BLaER1 treated with 17β-estradiol and CSF1 and Interleukin-3, amounts not matched to agents 10 nM and 100 nM (cell line): ENCODE data around the gene PARD3.

ENCODE experiments used
- H3K27ac ChIP-seq, 11 experiments: shearing (Covaris generic); formaldehyde crosslinking; 2 replicates each; pipeline ENCODE4 v1.8.1; 2022
- H3K27me3 ChIP-seq, 11 experiments: shearing (Covaris generic); formaldehyde crosslinking; 2 replicates each; pipeline ENCODE4 v1.8.1; 2022
- H3K36me3 ChIP-seq, 11 experiments: shearing (Covaris generic); formaldehyde crosslinking; 2 replicates each; pipeline ENCODE4 v1.8.1; 2022
- H3K4me1 ChIP-seq, 10 experiments: shearing (Covaris generic); formaldehyde crosslinking; 2 replicates each; pipeline ENCODE4 v1.8.1; 2022
- H3K4me2 ChIP-seq, 11 experiments: shearing (Covaris generic); formaldehyde crosslinking; 2 replicates each; pipeline ENCODE4 v1.8.1; 2022
- H3K4me3 ChIP-seq, 10 experiments: shearing (Covaris generic); formaldehyde crosslinking; 2 replicates each; pipeline ENCODE4 v1.8.1; 2022
- H3K9ac ChIP-seq, 11 experiments: shearing (Covaris generic); formaldehyde crosslinking; 2 replicates each; pipeline ENCODE4 v1.8.1; 2022
- H3K9me3 ChIP-seq, 11 experiments: shearing (Covaris generic); formaldehyde crosslinking; replicated peaks in 1 of 11; 2 replicates each; pipeline ENCODE4 v1.8.1; 2022
- H4K20me1 ChIP-seq, 11 experiments: shearing (Covaris generic); formaldehyde crosslinking; 2 replicates each; pipeline ENCODE4 v1.8.1; 2022
- Cebpa-rat ChIP-seq, 11 experiments: shearing (Covaris generic); IDR thresholded peaks; 2 replicates each; pipeline ENCODE4 v1.8.1; 2022

The PARD3 gene

GRCh38 chr10:34826857-34827766 lies 12.0 kb upstream of the PARD3 start:
- Histone ChIP-seq H4K20me1 (no peaks in the 10 kb centered on the region), H3K9ac (no peak overlapping the region), H3K9me3 (no peaks in the 10 kb centered on the region), H3K36me3 (no peaks in the 10 kb centered on the region), H3K4me3 (no peak overlapping the region), H3K27ac (no peak overlapping the region), H3K4me1 (peaks cover 7 to 26% (median 20%) of the 10 kb centered on the region in 10 experiments; a peak in 19 of 20 replicates), H3K4me2 (no peak overlapping the region), H3K27me3 (no peaks in the 10 kb centered on the region; a peak in 1 of 22 replicates)
- no peak for TF ChIP-seq Cebpa-rat (IDR thresholded peaks at IDR 0.05)

- Histone ChIP-seq H4K20me1 (no peaks in the 10 kb centered on the region), H3K4me1 (peaks cover 7 to 23% (median 18%) of the 10 kb centered on the region in 10 experiments; a peak in 19 of 20 replicates), H3K27ac (no peak overlapping the region), H3K9ac (no peak overlapping the region), H3K36me3 (no peaks in the 10 kb centered on the region), H3K4me2 (no peak overlapping the region), H3K9me3 (no peaks in the 10 kb centered on the region), H3K4me3 (no peak overlapping the region), H3K27me3 (no peaks in the 10 kb centered on the region; a peak in 1 of 22 replicates)
- no peak for TF ChIP-seq Cebpa-rat (IDR thresholded peaks at IDR 0.05)
These were observed 11.1 kb upstream of the PARD3 start for GRCh38 chr10:34826221-34826620.

GRCh38 chr10:34825414-34825813 lies 10.3 kb upstream of the PARD3 start:
- no peaks in the 10 kb centered on the region for H3K36me3 ChIP-seq
- no peak for TF ChIP-seq Cebpa-rat (IDR thresholded peaks at IDR 0.05)
- H3K4me2 ChIP-seq, result no peak overlapping the region
- H3K27me3 ChIP-seq, result no peaks in the 10 kb centered on the region; a peak in 1 of 22 replicates
- no peak overlapping the region for H3K4me3 ChIP-seq
- peaks cover 5 to 15% (median 11%) of the 10 kb centered on the region in 10 experiments; a peak in 19 of 20 replicates for H3K4me1 ChIP-seq
- no peak overlapping the region for H3K27ac ChIP-seq
- no peaks in the 10 kb centered on the region for H4K20me1 ChIP-seq
- H3K9ac ChIP-seq, result no peak overlapping the region
- no peaks in the 10 kb centered on the region for H3K9me3 ChIP-seq

- Histone ChIP-seq H3K9ac (no peak overlapping the region), H3K36me3 (no peaks in the 10 kb centered on the region), H3K27ac (no peak overlapping the region), H3K9me3 (no peaks in the 10 kb centered on the region), H4K20me1 (no peaks in the 10 kb centered on the region), H3K27me3 (no peaks in the 10 kb centered on the region), H3K4me2 (no peak overlapping the region), H3K4me3 (no peak overlapping the region), H3K4me1 (peaks cover 0 to 10% (median 6%) of the 10 kb centered on the region in 10 experiments; a peak in 17 of 20 replicates)
- TF ChIP-seq Cebpa-rat (IDR thresholded peaks at IDR 0.05), result no peak
These were observed 9.8 kb upstream of the PARD3 start for GRCh38 chr10:34824870-34825269.

- H3K4me1 ChIP-seq, result no peaks in the 10 kb centered on the region; a peak in 1 of 20 replicates
- no peak for TF ChIP-seq Cebpa-rat (IDR thresholded peaks at IDR 0.05)
- no peak overlapping the region for H3K4me3 ChIP-seq
- peaks cover 4 to 16% (median 9%) of the 10 kb centered on the region in 11 experiments; a peak in 17 of 22 replicates for H3K27me3 ChIP-seq
- H3K9ac ChIP-seq, result no peak overlapping the region
- H3K27ac ChIP-seq, result no peak overlapping the region
- H4K20me1 ChIP-seq, result no peaks in the 10 kb centered on the region
- no peak overlapping the region for H3K4me2 ChIP-seq
- H3K9me3 ChIP-seq, result no peaks in the 10 kb centered on the region
- no peaks in the 10 kb centered on the region for H3K36me3 ChIP-seq
These were observed 6.8 kb upstream of the PARD3 start for GRCh38 chr10:34821587-34822585.

GRCh38 chr10:34817586-34817985 lies 2.5 kb upstream of the PARD3 start:
- no peak for TF ChIP-seq Cebpa-rat (IDR thresholded peaks at IDR 0.05)
- Histone ChIP-seq H3K4me1 (peaks cover 6 to 28% (median 27%) of the 10 kb centered on the region in 10 experiments; a peak in 19 of 20 replicates), H3K9me3 (no peaks in the 10 kb centered on the region), H3K36me3 (no peaks in the 10 kb centered on the region), H3K9ac (no peak overlapping the region), H3K27me3 (peaks cover 18 to 52% (median 23%) of the 10 kb centered on the region in 11 experiments), H4K20me1 (peaks cover 0 to 27% (median 18%) of the 10 kb centered on the region in 11 experiments; a peak in 19 of 22 replicates), H3K4me3 (no peak overlapping the region), H3K27ac (no peak overlapping the region), H3K4me2 (no peak overlapping the region)

GRCh38 chr10:34817054-34817453 lies 2.0 kb upstream of the PARD3 start:
- Histone ChIP-seq H3K4me2 (peak overlapping the region in 2 of 11 experiments; percentile 90 to 97; a peak in 2 of 22 replicates), H3K36me3 (no peaks in the 10 kb centered on the region), H3K4me1 (peaks cover 6 to 33% (median 32%) of the 10 kb centered on the region in 10 experiments; a peak in 19 of 20 replicates), H3K27me3 (peaks cover 18 to 58% (median 23%) of the 10 kb centered on the region in 11 experiments), H3K4me3 (no peak overlapping the region), H3K27ac (no peak overlapping the region), H3K9ac (no peak overlapping the region), H3K9me3 (no peaks in the 10 kb centered on the region), H4K20me1 (peaks cover 0 to 30% (median 23%) of the 10 kb centered on the region in 11 experiments; a peak in 19 of 22 replicates)
- no peak for TF ChIP-seq Cebpa-rat (IDR thresholded peaks at IDR 0.05)

- Histone ChIP-seq H3K4me3 (peak overlapping the region; percentile 86 to 99 (median 90); a peak in 18 of 20 replicates), H3K9ac (peak overlapping the region in 5 of 11 experiments; percentile 37 to 74 (median 67); a peak in 6 of 22 replicates), H4K20me1 (peaks cover 0 to 35% (median 28%) of the 10 kb centered on the region in 11 experiments; a peak in 20 of 22 replicates), H3K4me1 (peaks cover 6 to 38% (median 37%) of the 10 kb centered on the region in 10 experiments; a peak in 19 of 20 replicates), H3K36me3 (no peaks in the 10 kb centered on the region), H3K4me2 (peak overlapping the region; percentile 86 to 98 (median 93)), H3K27ac (no peak overlapping the region), H3K9me3 (no peaks in the 10 kb centered on the region), H3K27me3 (peaks cover 18 to 63% (median 23%) of the 10 kb centered on the region in 11 experiments)
- TF ChIP-seq Cebpa-rat (IDR thresholded peaks at IDR 0.05), result no peak
These were observed 1.5 kb upstream of the PARD3 start for GRCh38 chr10:34816501-34817002.
